Astrocyte of the spinal cord (primary cell): Measurements from ENCODE around the gene SYT3.

ENCODE experiments used
- DNase-seq: peaks from one replicate; pipeline ENCODE4 v3.0.0; 2011; ENCODE audit warnings: low read depth, low spot score
- H3K4me3 ChIP-seq: 2 replicates; pipeline ENCODE4 v1.5.1; 2011; ENCODE audit warnings: low read depth, mild to moderate bottlenecking, low read length, moderate library complexity
- in situ Hi-C: cut with HindIII; loops from 2 replicates; pipeline ENCODE4 v1.10.0; 2017; ENCODE audit warnings: low sequenced_read_pairs
- TF ChIP-seq, protein P1 (sequence below): IDR thresholded peaks from 2 replicates; pipeline ENCODE4 v1.5.1; 2012; ENCODE audit warnings: low read depth, mild to moderate bottlenecking, low read length, inconsistent platforms

Gene SYT3

DNA sequence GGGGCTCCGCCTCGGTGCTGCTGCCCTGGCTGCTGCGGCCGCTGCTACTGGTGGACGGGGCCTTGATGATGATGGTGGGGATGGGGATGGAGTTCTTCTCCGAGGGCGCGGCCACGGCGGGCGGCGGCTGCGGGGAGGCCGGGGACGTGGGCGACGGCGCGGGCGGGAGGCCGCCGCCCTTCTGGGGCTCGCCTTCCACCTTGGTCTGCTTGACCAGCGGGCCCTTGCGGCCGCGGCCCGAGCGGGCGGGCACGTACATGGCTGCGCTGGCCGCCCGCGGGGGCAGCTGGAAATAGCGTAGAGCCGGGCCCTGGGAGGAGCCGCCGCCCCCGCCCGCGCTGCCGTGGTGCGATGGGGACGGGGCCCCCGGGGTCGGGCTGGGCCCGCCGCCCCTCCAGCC is 28.7 kb upstream of the SYT3 start:
- TF ChIP-seq, protein P1, sequence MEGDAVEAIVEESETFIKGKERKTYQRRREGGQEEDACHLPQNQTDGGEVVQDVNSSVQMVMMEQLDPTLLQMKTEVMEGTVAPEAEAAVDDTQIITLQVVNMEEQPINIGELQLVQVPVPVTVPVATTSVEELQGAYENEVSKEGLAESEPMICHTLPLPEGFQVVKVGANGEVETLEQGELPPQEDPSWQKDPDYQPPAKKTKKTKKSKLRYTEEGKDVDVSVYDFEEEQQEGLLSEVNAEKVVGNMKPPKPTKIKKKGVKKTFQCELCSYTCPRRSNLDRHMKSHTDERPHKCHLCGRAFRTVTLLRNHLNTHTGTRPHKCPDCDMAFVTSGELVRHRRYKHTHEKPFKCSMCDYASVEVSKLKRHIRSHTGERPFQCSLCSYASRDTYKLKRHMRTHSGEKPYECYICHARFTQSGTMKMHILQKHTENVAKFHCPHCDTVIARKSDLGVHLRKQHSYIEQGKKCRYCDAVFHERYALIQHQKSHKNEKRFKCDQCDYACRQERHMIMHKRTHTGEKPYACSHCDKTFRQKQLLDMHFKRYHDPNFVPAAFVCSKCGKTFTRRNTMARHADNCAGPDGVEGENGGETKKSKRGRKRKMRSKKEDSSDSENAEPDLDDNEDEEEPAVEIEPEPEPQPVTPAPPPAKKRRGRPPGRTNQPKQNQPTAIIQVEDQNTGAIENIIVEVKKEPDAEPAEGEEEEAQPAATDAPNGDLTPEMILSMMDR, result no peak
- in situ Hi-C loops, result no loop called here
- DNase-seq, result no peak
- no peak overlapping the region for H3K4me3 ChIP-seq

DNA sequence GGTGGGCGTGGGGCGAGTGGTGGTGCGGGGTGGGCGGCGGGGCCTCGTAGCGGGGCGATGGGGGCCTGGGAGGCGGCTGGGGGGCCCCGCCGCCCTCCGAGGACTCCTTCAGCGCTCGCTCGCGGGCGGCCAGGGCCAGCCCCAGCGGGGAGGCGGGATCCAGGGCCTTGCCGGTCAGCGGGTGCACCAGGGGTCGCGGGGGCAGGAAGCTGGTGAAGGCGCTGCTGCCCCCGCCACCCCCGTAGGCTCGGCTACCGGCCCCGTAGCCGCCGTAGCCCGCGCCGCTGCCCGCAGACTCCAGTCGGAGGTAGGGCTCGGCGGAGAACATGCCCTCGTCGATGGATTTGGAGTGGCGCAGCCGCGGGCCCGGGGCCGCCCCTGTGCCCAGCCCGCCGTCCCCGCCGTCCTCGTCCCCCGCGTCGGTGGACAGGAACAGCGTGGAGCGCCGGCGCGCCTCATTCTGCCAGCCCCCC is 28.1 kb upstream of the SYT3 start:
- in situ Hi-C loops, result no loop called here
- TF ChIP-seq, protein P1, result no peak
- no peak for DNase-seq
- H3K4me3 ChIP-seq, result no peak overlapping the region

GRCh38 chr19:50667177-50667758 is 27.6 kb upstream of the SYT3 start:
- DNase-seq, result no peak
- H3K4me3 ChIP-seq, result no peak overlapping the region
- in situ Hi-C loops, result no loop called here
- TF ChIP-seq, protein P1, result no peak

GRCh38 chr19:50666346-50667176 is 26.9 kb upstream of the SYT3 start:
- H3K4me3 ChIP-seq, result no peak overlapping the region
- in situ Hi-C loops, result no loop called here
- DNase-seq, result no peak
- TF ChIP-seq, protein P1, result no peak

GRCh38 chr19:50664204-50664603 is 24.5 kb upstream of the SYT3 start:
- no peak for DNase-seq
- in situ Hi-C loops, result no loop called here
- TF ChIP-seq, protein P1, result no peak
- H3K4me3 ChIP-seq, result no peak overlapping the region

GRCh38 chr19:50663482-50663790 is 23.8 kb upstream of the SYT3 start:
- no peak overlapping the region for H3K4me3 ChIP-seq
- TF ChIP-seq, protein P1, result no peak
- no peak for DNase-seq
- in situ Hi-C loops, result no loop called here
